22Rv1 (cell line): ENCODE results near the gene SIPA1L3.

Experiments used
- H3K27ac ChIP-seq: fragments of 450-650 bp; 2 replicates; pipeline ENCODE4 v1.5.1; 2017
- CTCF ChIP-seq: fragments of 450-650 bp; IDR thresholded peaks from 2 replicates; pipeline ENCODE4 v1.5.1; 2017; ENCODE audit warnings: mild to moderate bottlenecking
- ZFX ChIP-seq: fragments of 450-650 bp; IDR thresholded peaks from 2 replicates; pipeline ENCODE4 v1.6.1; 2017; ENCODE audit warnings: antibody characterized with exemption, borderline replicate concordance

Gene SIPA1L3

GRCh38 chr19:38055010-38055409, 148.0 kb downstream of the SIPA1L3 start:
- no peak for TF ChIP-seq CTCF
- TF ChIP-seq ZFX = no peak
- no peak overlapping the region for H3K27ac ChIP-seq

- TF ChIP-seq ZFX = no peak
- no peak for TF ChIP-seq CTCF
- H3K27ac ChIP-seq = peak overlapping the region; percentile 98; the same call in 1 of the 2 replicates
Measured at GRCh38 chr19:38055655-38056521, 148.9 kb downstream of the SIPA1L3 start.

- no peak for TF ChIP-seq ZFX
- TF ChIP-seq CTCF = no peak
- H3K27ac ChIP-seq = 0 out of 2 replicates have a peak overlapping the region, but pooled peaks have one; percentile 98
Measured at GRCh38 chr19:38056646-38057045, 149.6 kb downstream of the SIPA1L3 start.

- TF ChIP-seq ZFX = no peak
- TF ChIP-seq CTCF = no peak
- peak overlapping the region; percentile 98 for H3K27ac ChIP-seq
Measured at GRCh38 chr19:38057959-38058690, 151.1 kb downstream of the SIPA1L3 start.

GRCh38 chr19:38059897-38060296, 152.9 kb downstream of the SIPA1L3 start:
- H3K27ac ChIP-seq = peak overlapping the region; percentile 98
- TF ChIP-seq ZFX = no peak
- TF ChIP-seq CTCF = no peak

- H3K27ac ChIP-seq = no peak overlapping the region; the same call in 1 of the 2 replicates
- TF ChIP-seq CTCF (no peak), ZFX (no peak)
Measured at GRCh38 chr19:38060331-38060730, 153.3 kb downstream of the SIPA1L3 start.

GRCh38 chr19:38061294-38061693, 154.3 kb downstream of the SIPA1L3 start:
- H3K27ac ChIP-seq = no peak overlapping the region
- TF ChIP-seq CTCF (no peak), ZFX (no peak)
